Effector memory CD4-positive, alpha-beta T cell (primary cell): ENCODE data around the gene KIAA0232.

ENCODE experiments used
- DNase-seq, 3 donors: peaks; one replicate each; pipeline ENCODE4 v3.0.0-alpha.2; 2020
- H3K27ac ChIP-seq: 2 replicates; pipeline ENCODE4 v1.7.0; 2013; ENCODE audit warnings: mild to moderate bottlenecking, low read length, moderate library complexity; ENCODE audit not compliant: insufficient read depth, poor library complexity, severe bottlenecking
- H3K27me3 ChIP-seq: replicated peaks from 2 replicates; pipeline ENCODE4 v1.7.0; 2013; ENCODE audit warnings: mild to moderate bottlenecking, low read length; ENCODE audit not compliant: insufficient read depth, control insufficient read depth, poor library complexity, severe bottlenecking
- H3K36me3 ChIP-seq: 2 replicates; pipeline ENCODE4 v1.7.0; 2013; ENCODE audit warnings: mild to moderate bottlenecking, low read length, moderate library complexity; ENCODE audit not compliant: control insufficient read depth, insufficient read depth
- H3K4me1 ChIP-seq: 2 replicates; pipeline ENCODE4 v1.7.0; 2013; ENCODE audit warnings: low read length, mild to moderate bottlenecking; ENCODE audit not compliant: control insufficient read depth, insufficient read depth, poor library complexity, severe bottlenecking
- H3K4me3 ChIP-seq: 2 replicates; pipeline ENCODE4 v1.7.0; 2013; ENCODE audit warnings: low read length, low read depth, mild to moderate bottlenecking; ENCODE audit not compliant: insufficient read depth, poor library complexity, severe bottlenecking
- H3K9me3 ChIP-seq: 2 replicates; pipeline ENCODE4 v1.7.0; 2013; ENCODE audit warnings: mild to moderate bottlenecking, low read length, moderate library complexity; ENCODE audit not compliant: control insufficient read depth

KIAA0232 gene

DNA sequence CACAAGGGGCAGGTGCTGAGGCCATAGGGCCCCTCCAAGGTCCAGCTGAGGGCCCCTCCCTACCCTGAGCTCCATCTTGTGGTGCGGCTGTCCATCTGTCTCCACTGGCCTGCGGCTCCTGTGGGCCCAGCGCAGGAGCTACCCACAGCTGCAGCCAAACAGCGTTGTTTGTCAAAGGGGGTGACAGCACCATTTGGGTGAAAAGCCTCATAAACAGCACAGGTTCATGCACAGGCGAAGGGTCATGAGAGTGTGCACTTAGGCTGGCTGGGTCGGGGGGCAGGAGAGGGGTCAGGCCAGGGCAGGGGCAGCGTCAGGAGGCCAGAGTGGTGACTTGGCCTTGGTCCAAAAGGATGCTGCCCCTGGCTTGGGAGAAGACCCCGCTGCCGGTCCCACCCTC lies 34.2 kb upstream of the KIAA0232 start:
- H3K4me1 ChIP-seq = no peaks in the 10 kb centered on the region
- H3K4me3 ChIP-seq = no peak overlapping the region
- no peak overlapping the region for H3K27ac ChIP-seq
- H3K9me3 ChIP-seq = no peaks in the 10 kb centered on the region
- no peaks in the 10 kb centered on the region for H3K36me3 ChIP-seq
- H3K27me3 ChIP-seq = no peaks in the 10 kb centered on the region
- DNase-seq = no peak

- no peak overlapping the region for H3K27ac ChIP-seq
- no peaks in the 10 kb centered on the region for H3K36me3 ChIP-seq
- no peaks in the 10 kb centered on the region for H3K9me3 ChIP-seq
- H3K4me3 ChIP-seq = no peak overlapping the region
- DNase-seq = no peak
- no peaks in the 10 kb centered on the region for H3K4me1 ChIP-seq
- H3K27me3 ChIP-seq = no peaks in the 10 kb centered on the region
These were observed 33.0 kb upstream of the KIAA0232 start for GRCh38 chr4:6749340-6750171.

- no peaks in the 10 kb centered on the region for H3K27me3 ChIP-seq
- no peaks in the 10 kb centered on the region for H3K4me1 ChIP-seq
- DNase-seq = no peak
- H3K4me3 ChIP-seq = no peak overlapping the region
- H3K9me3 ChIP-seq = no peaks in the 10 kb centered on the region
- H3K27ac ChIP-seq = no peak overlapping the region
- H3K36me3 ChIP-seq = no peaks in the 10 kb centered on the region
These were observed 32.0 kb upstream of the KIAA0232 start for GRCh38 chr4:6750286-6751221.

DNA sequence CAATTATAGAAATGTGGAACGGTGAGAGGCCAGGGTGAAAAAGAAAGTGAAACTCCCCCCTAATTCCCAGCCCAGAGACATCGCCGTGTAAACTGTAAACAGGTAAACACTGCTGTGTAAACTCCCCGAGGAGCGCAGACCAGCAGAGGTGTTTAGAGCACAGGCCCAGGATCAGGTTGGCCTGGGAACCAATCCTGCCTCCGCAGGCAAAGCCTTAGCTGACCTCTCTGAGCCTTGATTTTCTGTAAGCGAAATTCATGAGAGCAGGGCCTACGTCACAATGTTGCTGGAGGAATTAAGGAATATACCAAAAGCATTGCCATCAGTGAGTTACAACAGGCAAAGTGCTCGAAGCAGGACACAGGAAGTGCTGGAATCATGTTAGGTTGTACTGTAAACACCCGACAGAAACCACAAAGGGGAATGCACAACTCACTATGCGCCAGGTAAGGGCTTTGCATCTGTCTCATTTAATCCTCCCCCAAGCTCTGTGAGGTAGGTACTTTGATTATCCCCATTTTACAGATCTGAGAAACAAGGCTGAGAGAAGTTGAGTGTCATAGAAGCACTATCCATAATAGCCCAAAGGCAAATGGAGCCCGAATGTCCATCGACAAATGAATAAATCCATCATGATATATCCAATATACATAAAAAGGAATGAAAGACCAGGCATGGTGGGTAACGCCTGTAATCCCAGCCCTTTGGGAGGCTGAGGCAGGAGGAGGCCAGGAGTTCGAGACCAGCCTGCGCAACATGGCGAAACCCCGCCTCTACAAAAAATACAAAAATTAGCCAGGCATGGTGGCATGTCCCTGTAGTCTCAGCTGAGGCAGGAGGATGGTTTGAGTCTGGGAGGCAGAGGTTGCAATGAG lies 30.7 kb upstream of the KIAA0232 start:
- no peak for DNase-seq
- H3K36me3 ChIP-seq = no peaks in the 10 kb centered on the region
- H3K27me3 ChIP-seq = no peaks in the 10 kb centered on the region
- H3K4me1 ChIP-seq = no peaks in the 10 kb centered on the region
- H3K9me3 ChIP-seq = no peaks in the 10 kb centered on the region
- no peak overlapping the region for H3K27ac ChIP-seq
- H3K4me3 ChIP-seq = peak overlapping the region; percentile 11

GRCh38 chr4:6752486-6752829 lies 30.1 kb upstream of the KIAA0232 start:
- Histone ChIP-seq H3K9me3 (no peaks in the 10 kb centered on the region), H3K4me3 (no peak overlapping the region)
- DNase-seq = no peak

DNA sequence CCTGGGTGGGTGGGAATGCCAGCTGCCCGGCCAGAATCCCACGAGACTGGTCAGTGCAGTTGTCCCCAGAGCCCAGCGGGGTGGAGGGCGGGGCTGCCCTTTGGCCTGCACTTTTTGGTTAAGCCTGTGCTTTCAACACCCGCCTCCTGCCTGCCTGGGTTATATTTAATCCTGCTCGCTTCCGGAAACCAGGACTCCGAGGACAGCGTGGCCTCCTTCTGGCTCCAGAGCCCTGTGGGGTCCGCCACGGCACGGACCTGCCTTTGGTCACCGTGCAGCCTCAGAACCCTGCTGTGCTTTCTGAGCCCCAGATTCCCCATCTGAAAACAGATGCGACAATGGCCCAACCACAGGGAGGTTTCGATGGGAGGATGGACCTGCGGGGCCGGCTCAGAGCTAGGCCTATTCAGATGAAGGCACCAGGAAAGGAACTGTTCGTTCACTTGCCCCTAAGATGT lies 29.4 kb upstream of the KIAA0232 start:
- Histone ChIP-seq H3K27ac (no peak overlapping the region), H3K4me3 (no peak overlapping the region), H3K9me3 (no peaks in the 10 kb centered on the region), H3K36me3 (no peaks in the 10 kb centered on the region), H3K27me3 (no peaks in the 10 kb centered on the region), H3K4me1 (no peaks in the 10 kb centered on the region)
- DNase-seq = no peak

More at GRCh38 chr4:6752486-6752829, 30.1 kb upstream of the KIAA0232 start:
- Histone ChIP-seq H3K27me3 (no peaks in the 10 kb centered on the region), H3K36me3 (no peaks in the 10 kb centered on the region), H3K27ac (no peak overlapping the region), H3K4me1 (no peaks in the 10 kb centered on the region)

GRCh38 chr4:6753891-6754290 lies 28.6 kb upstream of the KIAA0232 start:
- no peak for DNase-seq
- no peaks in the 10 kb centered on the region for H3K36me3 ChIP-seq
- H3K27ac ChIP-seq = no peak overlapping the region
- H3K27me3 ChIP-seq = no peaks in the 10 kb centered on the region
- no peaks in the 10 kb centered on the region for H3K9me3 ChIP-seq
- no peaks in the 10 kb centered on the region for H3K4me1 ChIP-seq
- H3K4me3 ChIP-seq = no peak overlapping the region

DNA sequence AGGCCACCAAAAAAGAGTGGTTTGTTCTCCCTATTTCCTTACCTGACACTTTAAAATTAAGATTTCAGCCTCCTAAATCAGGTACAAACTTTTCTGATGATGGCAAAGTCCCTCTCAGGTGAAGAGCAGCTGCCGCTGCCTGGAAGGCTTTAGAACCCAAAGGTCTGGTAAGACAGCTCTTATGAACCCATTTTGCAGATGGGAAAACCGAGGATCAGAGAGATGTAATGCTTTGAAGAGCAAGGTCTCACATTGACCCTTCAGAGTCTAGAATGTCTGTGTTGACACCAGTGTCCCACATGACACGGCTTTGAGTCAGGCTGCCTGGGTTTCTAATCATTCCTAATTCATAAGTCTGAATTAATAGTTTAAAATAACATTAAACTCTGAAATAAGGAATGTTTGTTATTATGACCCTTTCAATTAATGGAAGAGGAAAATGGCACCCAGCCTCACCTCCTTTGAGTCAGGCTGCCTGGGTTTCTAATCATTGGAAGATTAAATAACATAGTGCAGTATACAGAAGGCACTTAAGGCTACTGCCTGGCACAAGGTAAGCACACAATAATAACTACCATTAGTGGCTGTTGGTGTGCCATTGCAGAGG lies 27.9 kb upstream of the KIAA0232 start:
- H3K4me1 ChIP-seq = no peaks in the 10 kb centered on the region
- H3K27ac ChIP-seq = no peak overlapping the region
- no peaks in the 10 kb centered on the region for H3K36me3 ChIP-seq
- H3K27me3 ChIP-seq = no peaks in the 10 kb centered on the region
- no peaks in the 10 kb centered on the region for H3K9me3 ChIP-seq
- no peak overlapping the region for H3K4me3 ChIP-seq
- DNase-seq = no peak

DNA sequence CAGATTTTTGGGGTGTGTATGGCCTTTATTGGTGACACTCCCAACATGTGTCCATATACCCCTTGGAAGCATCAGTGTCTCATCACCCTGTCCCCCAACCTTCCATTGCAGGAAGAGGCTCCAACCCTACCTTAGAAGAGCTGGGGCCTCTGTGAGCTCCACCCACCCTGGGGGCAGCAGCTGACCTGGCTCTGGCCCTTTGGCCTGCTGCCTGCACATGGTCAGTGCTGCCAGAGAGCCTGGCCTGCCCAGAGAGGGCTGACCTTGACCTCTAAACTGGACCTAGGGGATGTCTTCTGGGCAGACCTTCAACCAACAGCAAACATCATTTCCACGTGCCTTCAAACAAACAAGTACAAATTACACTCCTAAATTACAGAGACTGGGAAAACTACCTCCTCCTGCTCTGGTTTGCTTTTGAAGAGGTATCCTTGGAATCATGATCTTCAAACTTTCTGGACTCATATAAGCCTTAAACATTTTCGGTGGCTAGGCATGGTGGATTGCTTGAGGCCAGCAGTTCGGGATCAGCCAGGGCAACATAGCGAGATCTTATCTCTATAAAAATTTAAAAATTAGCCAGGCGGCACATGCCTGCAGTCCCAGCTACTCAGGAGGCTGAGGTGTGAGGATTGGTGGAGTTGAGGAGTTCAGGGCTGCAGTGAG lies 27.3 kb upstream of the KIAA0232 start:
- H3K36me3 ChIP-seq = no peaks in the 10 kb centered on the region
- H3K27ac ChIP-seq = no peak overlapping the region
- no peaks in the 10 kb centered on the region for H3K4me1 ChIP-seq
- no peaks in the 10 kb centered on the region for H3K9me3 ChIP-seq
- H3K27me3 ChIP-seq = no peaks in the 10 kb centered on the region
- no peak overlapping the region for H3K4me3 ChIP-seq
- no peak for DNase-seq
